Prostate gland (tissue), 2 donors: ENCODE measurements around the gene DUS2. TPM values are rescaled to one million over a fixed set of nuclear protein-coding genes. Genes with fewer than 3 reads are reported as not detected.

ENCODE experiments used
- DNase-seq: peaks from one replicate; pipeline ENCODE4 v3.0.0-alpha.2; 2019; ENCODE audit warnings: low spot score
- H3K27ac ChIP-seq, 2 donors: fragments of 200-600 bp; sonication (generic); 2 replicates each; pipeline ENCODE4 v1.5.1; 2017 to 2019
- H3K27me3 ChIP-seq: fragments of 200-600 bp; sonication (generic); replicated peaks from 2 replicates; pipeline ENCODE4 v1.5.1; 2019; ENCODE audit not compliant: insufficient read depth
- H3K36me3 ChIP-seq, 2 donors: fragments of 200-600 bp; sonication (generic); 1 replicate in 1 of 2; 2 replicates in 1 of 2; pipeline versions ENCODE4 v1.5.1 to v1.8.1; 2017 to 2019
- H3K4me1 ChIP-seq: fragments of 200-600 bp; sonication (generic); replicated peaks from 2 replicates; pipeline ENCODE4 v1.5.1; 2019
- H3K4me3 ChIP-seq, 2 donors: fragments of 200-600 bp; sonication (generic); 2 replicates each; pipeline ENCODE4 v1.5.1; 2017 to 2019
- H3K9me3 ChIP-seq: fragments of 200-600 bp; sonication (generic); 2 replicates; pipeline ENCODE4 v1.5.1; 2017
- CTCF ChIP-seq, 4 experiments: fragments of 200-600 bp in 2 of 4; fragments of 450-650 bp in 2 of 4; sonication (generic) in 2 of 4; IDR thresholded peaks; 1 replicate in 3 of 4; 2 replicates in 1 of 4; pipeline ENCODE4 v1.5.1; 2016 to 2019; ENCODE audit warnings: antibody characterized with exemption in 4 of 4, mild to moderate bottlenecking in 2 of 4, moderate library complexity in 2 of 4
- POLR2A ChIP-seq: fragments of 450-650 bp; IDR thresholded peaks from one replicate; pipeline ENCODE4 v1.6.1; 2016; ENCODE audit warnings: antibody characterized with exemption, mild to moderate bottlenecking
- POLR2AphosphoS5 ChIP-seq: sonication (generic); formaldehyde crosslinking; IDR thresholded peaks from one replicate; pipeline ENCODE4 v1.6.1; 2017; ENCODE audit warnings: antibody characterized with exemption
- WGBS: methylation state at CpG from one replicate; pipeline ENCODE4 v1.1.5; 2018; 5-methylcytosine and 5-hydroxymethylcytosine counted together
- intact Hi-C: fragments of 100-400 bp; cut with DNase I; formaldehyde crosslinking; loops from one replicate; pipeline ENCODE4 v1.14.2; 2022
- total RNA-seq, 2 donors: library from RNA; depleted of rRNA; stranded (reverse); fragments of >200 nt; gene quantifications; one replicate each; pipeline ENCODE4 v1.1.0, GENCODE V29; 2016

Gene DUS2
- total RNA-seq, 2 donors from 2014 or later, result 7.2 to 14.5 TPM

- WGBS, result 88% methylated on average over 14 of the region's 14 CpGs
- H3K4me3 ChIP-seq, result no peak overlapping the region
- peaks cover 8% of the 10 kb centered on the region for H3K4me1 ChIP-seq
- H3K27ac ChIP-seq, result no peak overlapping the region
- intact Hi-C loops, result no loop called here
- DNase-seq, result no peak
- H3K27me3 ChIP-seq, result no peaks in the 10 kb centered on the region
- no peaks in the 10 kb centered on the region for H3K9me3 ChIP-seq
- H3K36me3 ChIP-seq, result no peaks in the 10 kb centered on the region
- TF ChIP-seq POLR2A, result no peak
- no peak for TF ChIP-seq CTCF (IDR thresholded peaks at IDR 0.05)
- no peak for TF ChIP-seq POLR2AphosphoS5
These were observed 47.9 kb downstream of the DUS2 start for GRCh38 chr16:68070806-68071517.

GRCh38 chr16:68071518-68071901, 48.4 kb downstream of the DUS2 start:
- Histone ChIP-seq H3K4me3 (no peak overlapping the region), H3K36me3 (no peaks in the 10 kb centered on the region), H3K9me3 (no peaks in the 10 kb centered on the region), H3K4me1 (peaks cover 8% of the 10 kb centered on the region), H3K27ac (no peak overlapping the region), H3K27me3 (no peaks in the 10 kb centered on the region)
- no peak for DNase-seq
- intact Hi-C loops, result no loop called here
- TF ChIP-seq POLR2A (no peak), POLR2AphosphoS5 (no peak)
- WGBS, result 97% methylated on average over 1 of the region's 1 CpG

GRCh38 chr16:68072038-68072695, 49.1 kb downstream of the DUS2 start:
- H3K36me3 ChIP-seq, result no peaks in the 10 kb centered on the region
- peaks cover 8% of the 10 kb centered on the region for H3K4me1 ChIP-seq
- no peaks in the 10 kb centered on the region for H3K27me3 ChIP-seq
- 56% methylated on average over 9 of the region's 9 CpGs for WGBS
- H3K27ac ChIP-seq, result no peak overlapping the region
- peak; percentile 77 for DNase-seq
- TF ChIP-seq POLR2A, result no peak
- TF ChIP-seq CTCF (IDR thresholded peaks at IDR 0.05), result no peak
- TF ChIP-seq POLR2AphosphoS5, result peak; percentile 81
- H3K4me3 ChIP-seq, result no peak overlapping the region
- H3K9me3 ChIP-seq, result no peaks in the 10 kb centered on the region
- intact Hi-C loops, result no loop called here

GRCh38 chr16:68073902-68074760, 51.0 kb downstream of the DUS2 start:
- intact Hi-C loops, result no loop called here
- H3K36me3 ChIP-seq, result no peaks in the 10 kb centered on the region
- H3K27me3 ChIP-seq, result no peaks in the 10 kb centered on the region
- DNase-seq, result no peak
- no peaks in the 10 kb centered on the region for H3K9me3 ChIP-seq
- no peak for TF ChIP-seq POLR2A
- TF ChIP-seq POLR2AphosphoS5, result no peak
- TF ChIP-seq CTCF (IDR thresholded peaks at IDR 0.05), result no peak
- no peak overlapping the region for H3K4me3 ChIP-seq
- 92% methylated on average over 9 of the region's 9 CpGs for WGBS
- no peak overlapping the region for H3K27ac ChIP-seq
- peaks cover 3% of the 10 kb centered on the region for H3K4me1 ChIP-seq

GRCh38 chr16:68074850-68075555, 51.9 kb downstream of the DUS2 start:
- H3K27ac ChIP-seq, result no peak overlapping the region
- no peak overlapping the region for H3K4me3 ChIP-seq
- H3K9me3 ChIP-seq, result no peaks in the 10 kb centered on the region
- 91% methylated on average over 6 of the region's 6 CpGs for WGBS
- intact Hi-C loops, result no loop called here
- H3K27me3 ChIP-seq, result no peaks in the 10 kb centered on the region
- TF ChIP-seq CTCF (IDR thresholded peaks at IDR 0.05) (no peak), POLR2A (no peak), POLR2AphosphoS5 (no peak)
- DNase-seq, result no peak
- H3K4me1 ChIP-seq, result peaks cover 3% of the 10 kb centered on the region
- H3K36me3 ChIP-seq, result no peaks in the 10 kb centered on the region
